IMR-90 (cell line): ENCODE measurements around the gene RHOG. TPM values are rescaled to one million over a fixed set of nuclear protein-coding genes. Genes with fewer than 3 reads are reported as not detected.

Source experiments
- ATAC-seq: fragments of 200-7000 bp; cut with Tn5 transposase; 2 replicates; pipeline ENCODE4 v1.9.1; 2020; ENCODE audit warnings: low read depth, mild to moderate bottlenecking, moderate library complexity
- BruUV-seq: library from RNA; stranded (reverse); fragments of 400-500 nt; replicated peaks from 2 replicates; lab custom pipeline; 2021; lab: Mats Ljungman, UMichigan
- CTCF ChIA-PET: fragments of 300-600 bp; formaldehyde crosslinking; extraction: SDS; loops from one replicate; lab custom pipeline; 2021; ENCODE audit warnings: antibody characterized with exemption; lab: Yijun Ruan, JAX
- POLR2A ChIA-PET: fragments of 300-600 bp; sonication (Branson Sonifier 250); formaldehyde crosslinking; loops from one replicate; lab custom pipeline; 2022; ENCODE audit warnings: antibody characterized with exemption; ENCODE audit not compliant: unreplicated experiment; lab: Charles Lee
- DNase-seq: peaks from one replicate; pipeline ENCODE4 v3.0.0; 2013
- H2AFZ ChIP-seq: replicated peaks from 2 replicates; pipeline ENCODE3; 2013; ENCODE audit warnings: low read length, mild to moderate bottlenecking; ENCODE audit not compliant: poor library complexity
- H2AK5ac ChIP-seq: 2 replicates; pipeline ENCODE4 v1.6.1; 2013; ENCODE audit warnings: low read depth, low read length, inconsistent platforms
- H2AK9ac ChIP-seq: replicated peaks from 2 replicates; pipeline ENCODE3; 2013; ENCODE audit warnings: mild to moderate bottlenecking, low read depth, low read length, moderate library complexity; ENCODE audit not compliant: poor library complexity
- H2BK120ac ChIP-seq: 2 replicates; pipeline ENCODE4 v1.6.1; 2013; ENCODE audit warnings: low read depth, low read length, inconsistent platforms
- H2BK15ac ChIP-seq: 3 replicates; pipeline ENCODE4 v1.6.1; 2013; ENCODE audit warnings: low read depth, low read length, inconsistent platforms
- H2BK20ac ChIP-seq: 2 replicates; pipeline ENCODE4 v1.6.1; 2013; ENCODE audit warnings: low read depth, mild to moderate bottlenecking, inconsistent platforms, low read length, moderate library complexity
- H2BK5ac ChIP-seq: 2 replicates; pipeline ENCODE4 v1.6.1; 2013; ENCODE audit warnings: mild to moderate bottlenecking, low read depth, low read length, inconsistent platforms; ENCODE audit not compliant: poor library complexity, severe bottlenecking
- H3K14ac ChIP-seq: replicated peaks from 2 replicates; pipeline ENCODE4 v1.6.1; 2013; ENCODE audit warnings: low read depth, low read length, inconsistent platforms
- H3K18ac ChIP-seq: 2 replicates; pipeline ENCODE4 v1.6.1; 2013; ENCODE audit warnings: low read depth, low read length, control low read depth
- H3K23ac ChIP-seq: 2 replicates; pipeline ENCODE4 v1.6.1; 2013; ENCODE audit warnings: low read depth, low read length, inconsistent platforms
- H3K27ac ChIP-seq: 2 replicates; pipeline ENCODE4 v1.5.1; 2013; ENCODE audit warnings: mild to moderate bottlenecking, control low read depth, low read length; ENCODE audit not compliant: insufficient read depth
- H3K27me3 ChIP-seq: 2 replicates; pipeline ENCODE4 v1.6.1; 2013; ENCODE audit warnings: low read length; ENCODE audit not compliant: control insufficient read depth, insufficient read depth
- H3K36me3 ChIP-seq: 2 replicates; pipeline ENCODE4 v1.6.1; 2013; ENCODE audit warnings: low read length, mixed read lengths; ENCODE audit not compliant: control insufficient read depth, insufficient read depth
- H3K4ac ChIP-seq: 2 replicates; pipeline ENCODE4 v1.6.1; 2013; ENCODE audit warnings: low read depth, low read length, inconsistent platforms
- H3K4me1 ChIP-seq: 2 replicates; pipeline ENCODE4 v1.6.1; 2013; ENCODE audit warnings: low read length, mixed read lengths; ENCODE audit not compliant: control insufficient read depth, insufficient read depth
- H3K4me2 ChIP-seq: 2 replicates; pipeline ENCODE4 v1.6.1; 2013; ENCODE audit warnings: low read depth, mild to moderate bottlenecking, control low read depth, low read length, moderate library complexity
- H3K4me3 ChIP-seq: 2 replicates; pipeline ENCODE4 v1.5.1; 2013; ENCODE audit warnings: low read depth, mild to moderate bottlenecking, control low read depth, low read length, moderate library complexity; ENCODE audit not compliant: insufficient read depth
- H3K56ac ChIP-seq: 2 replicates; pipeline ENCODE4 v1.6.1; 2013; ENCODE audit warnings: low read length, inconsistent platforms; ENCODE audit not compliant: insufficient read depth; ENCODE audit errors: extremely low read depth
- H3K79me1 ChIP-seq, 2 experiments: 2 replicates each; pipeline ENCODE4 v1.6.1; 2013; ENCODE audit warnings: low read length in 2 of 2, inconsistent platforms in 1 of 2, low read depth in 1 of 2
- H3K9ac ChIP-seq: 2 replicates; pipeline ENCODE4 v1.6.1; 2013; ENCODE audit warnings: low read depth, low read length, control low read depth
- H3K9me1 ChIP-seq: 2 replicates; pipeline ENCODE4 v1.6.1; 2013; ENCODE audit warnings: low read length, inconsistent platforms; ENCODE audit not compliant: insufficient read depth
- H3K9me3 ChIP-seq: 2 replicates; pipeline ENCODE4 v1.6.1; 2013; ENCODE audit warnings: low read length; ENCODE audit not compliant: control insufficient read depth, insufficient read depth
- H4K20me1 ChIP-seq: 2 replicates; pipeline ENCODE4 v1.6.1; 2013; ENCODE audit warnings: low read length, inconsistent platforms; ENCODE audit not compliant: insufficient read depth
- H4K5ac ChIP-seq: 2 replicates; pipeline ENCODE4 v1.6.1; 2013; ENCODE audit warnings: mild to moderate bottlenecking, low read depth, low read length, control low read depth
- H4K8ac ChIP-seq, 2 experiments: 2 replicates each; pipeline ENCODE4 v1.6.1; 2013; ENCODE audit warnings: low read depth in 2 of 2, low read length in 2 of 2, control low read depth in 1 of 2, inconsistent platforms in 1 of 2
- H4K91ac ChIP-seq: 2 replicates; pipeline ENCODE4 v1.6.1; 2013; ENCODE audit warnings: low read depth, low read length, inconsistent platforms; ENCODE audit not compliant: insufficient read depth
- BHLHE40 ChIP-seq: fragments of 150-350 bp; IDR thresholded peaks from 2 replicates; pipeline ENCODE4 v1.6.1; 2016; ENCODE audit warnings: mild to moderate bottlenecking, low read depth, low read length
- CEBPB ChIP-seq: IDR thresholded peaks from 2 replicates; pipeline ENCODE4 v1.6.1; 2012; ENCODE audit warnings: low read depth, low read length, improper control_type of control experiment
- CHD1 ChIP-seq: IDR thresholded peaks from 2 replicates; pipeline ENCODE4 v1.6.1; 2012; ENCODE audit warnings: low read depth, low read length, improper control_type of control experiment
- CTCF ChIP-seq: conservative IDR thresholded peaks from 2 replicates; pipeline ENCODE4 v1.5.1; 2012; ENCODE audit warnings: mild to moderate bottlenecking, low read depth, low read length, improper control_type of control experiment
- ELK1 ChIP-seq: fragments of 150-350 bp; IDR thresholded peaks from 2 replicates; pipeline ENCODE4 v1.6.1; 2016; ENCODE audit warnings: low read depth, mild to moderate bottlenecking, low read length, moderate library complexity, borderline replicate concordance
- FOS ChIP-seq: fragments of 150-350 bp; IDR thresholded peaks from 2 replicates; pipeline ENCODE4 v1.6.1; 2016; ENCODE audit warnings: low read depth, low read length
- MAFK ChIP-seq: IDR thresholded peaks from 2 replicates; pipeline ENCODE4 v1.6.1; 2012; ENCODE audit warnings: low read depth, low read length, improper control_type of control experiment
- MAZ ChIP-seq: IDR thresholded peaks from 2 replicates; pipeline ENCODE4 v1.6.1; 2012; ENCODE audit warnings: low read depth, mild to moderate bottlenecking, low read length, improper control_type of control experiment, moderate library complexity, borderline replicate concordance
- MXI1 ChIP-seq: IDR thresholded peaks from 2 replicates; pipeline ENCODE4 v1.6.1; 2012; ENCODE audit warnings: low read depth, mild to moderate bottlenecking, low read length, moderate library complexity, borderline replicate concordance
- NFE2L2 ChIP-seq: fragments of 150-350 bp; IDR thresholded peaks from 2 replicates; pipeline ENCODE4 v1.6.1; 2016; ENCODE audit warnings: low read depth, mild to moderate bottlenecking, low read length
- POLR2A ChIP-seq: IDR thresholded peaks from 2 replicates; pipeline ENCODE4 v1.6.1; 2012; ENCODE audit warnings: mild to moderate bottlenecking, low read depth, low read length
- RAD21 ChIP-seq: IDR thresholded peaks from 2 replicates; pipeline ENCODE4 v1.6.1; 2012; ENCODE audit warnings: low read length, improper control_type of control experiment
- RCOR1 ChIP-seq: IDR thresholded peaks from 2 replicates; pipeline ENCODE4 v1.6.1; 2012; ENCODE audit warnings: mild to moderate bottlenecking, low read length, improper control_type of control experiment; ENCODE audit not compliant: insufficient replicate concordance
- RFX5 ChIP-seq: IDR thresholded peaks from 2 replicates; pipeline ENCODE4 v1.8.0; 2012; ENCODE audit warnings: low read depth, mild to moderate bottlenecking, low read length, moderate library complexity
- SMC3 ChIP-seq: fragments of 150-350 bp; IDR thresholded peaks from 2 replicates; pipeline ENCODE4 v1.6.1; 2016; ENCODE audit warnings: low read depth, mild to moderate bottlenecking, antibody characterized with exemption, low read length, moderate library complexity
- USF2 ChIP-seq: fragments of 150-350 bp; IDR thresholded peaks from 2 replicates; pipeline ENCODE4 v1.6.1; 2017; ENCODE audit warnings: mild to moderate bottlenecking, antibody characterized with exemption, low read length, low read depth
- WGBS, 2 experiments: methylation state at CpG; one replicate each; pipeline versions ENCODE4 v1.1.5 to v1.1.7; 2013; ENCODE audit warnings: missing lambda C conversion rate in 2 of 2; ENCODE audit not compliant: insufficient read length in 1 of 2; ENCODE audit errors: extremely low coverage in 2 of 2; 5-methylcytosine and 5-hydroxymethylcytosine counted together
- dilution Hi-C: fragments of 300-500 bp; cut with HindIII; formaldehyde crosslinking; loops from one replicate; pipeline ENCODE4 v1.14.3; 2018; ENCODE audit warnings: low sequenced_read_pairs; ENCODE audit not compliant: unreplicated experiment
- in situ Hi-C: fragments of 300-500 bp; cut with MboI; formaldehyde crosslinking; loops from 3 replicates; pipeline ENCODE4 v1.14.3; 2019; ENCODE audit warnings: low sequenced_read_pairs, inconsistent platforms, mixed read lengths
- intact Hi-C: fragments of 100-400 bp; cut with micrococcal nuclease; formaldehyde crosslinking; loops from 2 replicates; pipeline ENCODE4 v1.10.0; 2022
- polyA plus RNA-seq, 3 experiments: library from polyadenylated mRNA; depleted of rRNA; stranded (reverse); fragments of >200 nt; gene quantifications; 2 replicates each; pipeline ENCODE4 v1.2.3, GENCODE V29; 2012; ENCODE audit warnings: low replicate concordance in 1 of 3
- total RNA-seq: library from RNA; depleted of rRNA; stranded (reverse); fragments of >200 nt; gene quantifications from 2 replicates; pipeline ENCODE4 v1.2.3, GENCODE V29; 2012

Gene RHOG
- total and polyA plus RNA-seq, 2 of the 4 experiments (the other 2 are of a cell fraction): 16.3 to 114 TPM

GRCh38 chr11:3843326-3843725, 2.6 kb upstream of the RHOG start:
- H3K4me2 ChIP-seq: no peak overlapping the region
- H3K36me3 ChIP-seq: no peaks in the 10 kb centered on the region
- H3K14ac ChIP-seq: no peak overlapping the region
- H3K79me1 ChIP-seq: peaks cover 14 to 21% of the 10 kb centered on the region in 2 experiments
- H4K20me1 ChIP-seq: peaks cover 21% of the 10 kb centered on the region
- DNase-seq: no peak
- H4K8ac ChIP-seq: no peak overlapping the region
- intact Hi-C loops: loop anchor here (5.0 kb wide), 1 partner anchor 46 kb away; the partner anchor contains the start of gene NUP98
- no peak overlapping the region for H2BK15ac ChIP-seq
- CTCF ChIA-PET: interaction anchor here (1.0 to 1.4 kb wide), 2 partner anchors 37 to 230 kb away, joined by 3 to 4 read pairs; no protein-coding TSS in a partner anchor
- dilution Hi-C loops: no loop called here
- peaks cover 10% of the 10 kb centered on the region for H3K4me1 ChIP-seq
- no peak overlapping the region for H3K4me3 ChIP-seq
- peaks cover 15% of the 10 kb centered on the region for H3K9me1 ChIP-seq
- no peak overlapping the region for H2BK120ac ChIP-seq
- 0 out of 2 replicates have a peak overlapping the region, but pooled peaks have one; percentile 27 for H3K23ac ChIP-seq
- POLR2A ChIA-PET: no interaction called here
- no peak overlapping the region for H3K27ac ChIP-seq
- WGBS, 2 experiments: no CpG with 5 or more reads among the region's 3 CpGs
- H3K18ac ChIP-seq: no peak overlapping the region
- no peak overlapping the region for H2BK20ac ChIP-seq
- H2AK9ac ChIP-seq: no peak overlapping the region
- no peak overlapping the region for H3K4ac ChIP-seq
- no peak overlapping the region for H2BK5ac ChIP-seq
- no peak overlapping the region for H3K9ac ChIP-seq
- H3K27me3 ChIP-seq: no peaks in the 10 kb centered on the region; the same call in 1 of the 2 replicates
- no peaks in the 10 kb centered on the region for H3K9me3 ChIP-seq
- BruUV-seq: no TSS peak
- no peak overlapping the region for H4K5ac ChIP-seq
- no peak for TF ChIP-seq POLR2A
- TF ChIP-seq MAFK: no peak
- TF ChIP-seq USF2: no peak
- TF ChIP-seq CEBPB: no peak
- TF ChIP-seq SMC3: no peak
- TF ChIP-seq RAD21: no peak
- no peak for TF ChIP-seq MAZ
- TF ChIP-seq MXI1: no peak
- no peak for TF ChIP-seq RCOR1
- no peak for TF ChIP-seq CHD1
- no peak for TF ChIP-seq FOS
- TF ChIP-seq ELK1: no peak
- no peak for TF ChIP-seq RFX5
- no peak for TF ChIP-seq CTCF
- TF ChIP-seq NFE2L2: no peak
- no peak for TF ChIP-seq BHLHE40
- H3K56ac ChIP-seq: no peak overlapping the region
- H2AFZ ChIP-seq: no peak overlapping the region
- no peak overlapping the region for H4K91ac ChIP-seq
- no peak overlapping the region for H2AK5ac ChIP-seq
- in situ Hi-C loops: no loop called here
- no peak for ATAC-seq
